Naive B cell (primary cell): ENCODE data around the gene CARS2. TPM values are rescaled to one million over a fixed set of nuclear protein-coding genes. Genes with fewer than 3 reads are reported as not detected.
A peak's percentile ranks its signal among the peaks of the same experiment; 100 is the strongest.
"Not testable (repeated sequence)": the region's sequence is repeated elsewhere in the genome, so short reads cannot be mapped to it uniquely, and the experiment has no call there.

ENCODE experiments used
- ATAC-seq, 2 donors: fragments of 150-1000 bp; cut with Tn5 transposase; 2 replicates each; pipeline ENCODE4 v1.10.0; 2021; ENCODE audit warnings: low read depth in 2 of 2, mild to moderate bottlenecking in 2 of 2, moderate library complexity in 2 of 2
- DNase-seq: peaks from one replicate; pipeline ENCODE4 v3.0.0; 2022
- H3K27ac Mint-ChIP-seq, 6 donors: one replicate each; pipeline ENCODE4 v1.8.0; 2020 to 2022; ENCODE audit warnings: mild to moderate bottlenecking in 6 of 6, mixed read lengths in 6 of 6, moderate library complexity in 5 of 6, inconsistent platforms in 2 of 6
- H3K27me3 Mint-ChIP-seq, 3 donors: one replicate each; pipeline ENCODE4 v1.8.0; 2021 to 2022; ENCODE audit warnings: mixed read lengths in 3 of 3, mild to moderate bottlenecking in 1 of 3
- H3K36me3 Mint-ChIP-seq, 2 donors: one replicate each; pipeline ENCODE4 v1.8.0; 2020 to 2022; ENCODE audit warnings: mixed read lengths in 2 of 2, inconsistent platforms in 1 of 2, mild to moderate bottlenecking in 1 of 2
- H3K4me1 Mint-ChIP-seq, 3 donors: one replicate each; pipeline ENCODE4 v1.8.0; 2020 to 2022; ENCODE audit warnings: mixed read lengths in 3 of 3, inconsistent platforms in 1 of 3, mild to moderate bottlenecking in 1 of 3, moderate library complexity in 1 of 3
- H3K4me3 Mint-ChIP-seq, 8 donors: one replicate each; pipeline ENCODE4 v1.8.0; 2020 to 2022; ENCODE audit warnings: mild to moderate bottlenecking in 8 of 8, mixed read lengths in 8 of 8, moderate library complexity in 8 of 8, inconsistent platforms in 2 of 8
- H3K9me3 Mint-ChIP-seq, 7 donors: one replicate each; pipeline ENCODE4 v1.8.0; 2020 to 2022; ENCODE audit warnings: mixed read lengths in 7 of 7, mild to moderate bottlenecking in 5 of 7, inconsistent platforms in 2 of 7, moderate library complexity in 1 of 7
- polyA plus RNA-seq, 6 donors: library from polyadenylated mRNA; unstranded; fragments of 300-500 nt; fragmentation: Illumina TruSeq; gene quantifications; one replicate each; pipeline ENCODE4 v1.2.3, GENCODE V29; 2021; ENCODE audit warnings: low read depth in 6 of 6

CARS2 gene
- polyA plus RNA-seq, 6 donors from 2014 or later = 44.4 to 69.8 (median 52.9) TPM

DNA sequence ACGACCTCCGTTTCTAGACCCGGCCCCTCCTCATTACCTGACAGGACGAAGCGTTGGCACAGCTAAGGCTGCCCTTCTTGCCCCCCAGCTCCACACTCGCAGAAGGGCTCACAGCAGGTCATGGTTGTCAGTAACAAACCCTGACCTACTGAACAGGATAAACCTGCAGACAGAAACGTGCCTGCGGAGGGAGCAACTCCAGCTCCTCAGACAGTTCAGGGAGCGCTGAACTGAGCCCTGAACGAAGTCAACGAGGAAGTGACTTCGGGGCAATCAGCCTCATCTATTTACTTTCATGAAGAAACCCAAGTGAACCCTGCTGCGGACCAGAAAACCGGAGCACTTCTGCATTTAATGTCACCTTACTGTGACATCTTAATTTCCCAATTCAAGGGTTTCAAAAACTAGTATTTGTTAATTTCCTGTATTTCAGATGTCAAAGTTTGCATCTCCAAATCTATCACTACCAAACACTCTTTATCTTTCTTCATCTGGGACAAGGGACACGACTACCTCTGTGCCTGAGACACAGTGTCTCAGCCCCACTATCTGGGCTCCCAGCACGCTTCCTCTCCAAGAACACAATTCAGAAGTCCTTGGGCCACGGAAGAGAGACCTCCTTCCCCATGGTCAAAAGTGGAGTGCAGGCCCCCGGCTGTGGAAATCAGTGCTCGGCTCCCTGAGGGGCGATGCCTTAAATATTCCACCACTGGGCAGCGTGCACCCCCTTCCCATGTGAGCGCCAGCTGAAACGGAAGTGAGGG lies 40.2 kb downstream of the CARS2 start:
- Mint-ChIP-seq H3K4me3 (peak overlapping the region; percentile 68 to 90 (median 82)), H3K27ac (peak overlapping the region; percentile 73 to 99 (median 92)), H3K27me3 (no peaks in the 10 kb centered on the region), H3K36me3 (peaks cover 25 to 30% of the 10 kb centered on the region in 2 donors), H3K4me1 (peaks cover 42 to 66% (median 53%) of the 10 kb centered on the region in 3 donors), H3K9me3 (no peaks in the 10 kb centered on the region)
- peak; percentile 72 for DNase-seq
- peak; percentile 98 to 100 for ATAC-seq

- Mint-ChIP-seq H3K27me3 (no peaks in the 10 kb centered on the region), H3K36me3 (peaks cover 31 to 35% of the 10 kb centered on the region in 2 donors), H3K27ac (peak overlapping the region in 5 of 6 donors; percentile 81 to 99 (median 93)), H3K9me3 (peaks cover 0 to 2% (median 0%) of the 10 kb centered on the region in 7 donors), H3K4me1 (peaks cover 44 to 61% (median 51%) of the 10 kb centered on the region in 3 donors), H3K4me3 (peak overlapping the region in 7 of 8 donors; percentile 68 to 90 (median 80))
- ATAC-seq (no peak), DNase-seq (no peak)
These were observed 41.2 kb downstream of the CARS2 start for GRCh38 chr13:110664673-110665072.

GRCh38 chr13:110664041-110664440 lies 41.9 kb downstream of the CARS2 start:
- Mint-ChIP-seq H3K9me3 (peaks cover 0 to 2% (median 0%) of the 10 kb centered on the region in 7 donors), H3K4me1 (peaks cover 49 to 63% (median 57%) of the 10 kb centered on the region in 3 donors), H3K27me3 (no peaks in the 10 kb centered on the region), H3K4me3 (peak overlapping the region in 7 of 8 donors; percentile 28 to 89 (median 53)), H3K27ac (peak overlapping the region in 5 of 6 donors; percentile 26 to 91 (median 66)), H3K36me3 (peaks cover 31 to 36% of the 10 kb centered on the region in 2 donors)
- DNase-seq (no peak), ATAC-seq (no peak)

DNA sequence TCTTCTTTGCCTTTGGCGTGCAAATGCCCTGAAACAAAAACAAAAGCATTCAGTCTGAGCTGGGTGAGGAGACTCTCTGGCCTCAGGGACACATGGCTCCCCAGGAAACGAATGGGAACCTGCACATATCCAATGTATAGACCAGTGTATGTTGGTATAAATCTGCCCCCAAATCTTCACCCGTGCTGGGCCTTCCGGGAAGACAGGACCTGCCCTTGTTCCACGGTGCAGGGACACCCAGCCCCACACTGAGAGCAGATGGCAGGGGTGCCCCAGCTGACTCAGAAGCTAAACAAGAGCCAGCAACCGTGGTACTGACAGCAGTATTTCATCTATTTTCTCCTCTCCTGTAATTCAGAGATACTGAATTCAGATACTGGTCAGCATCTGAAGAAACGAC lies 42.4 kb downstream of the CARS2 start:
- ATAC-seq = no peak
- peak overlapping the region in 2 of 6 donors; percentile 26 to 91 for H3K27ac Mint-ChIP-seq
- peaks cover 0 to 2% (median 0%) of the 10 kb centered on the region in 7 donors for H3K9me3 Mint-ChIP-seq
- peaks cover 31 to 36% of the 10 kb centered on the region in 2 donors for H3K36me3 Mint-ChIP-seq
- H3K27me3 Mint-ChIP-seq = no peaks in the 10 kb centered on the region
- no peak for DNase-seq
- H3K4me1 Mint-ChIP-seq = peaks cover 51 to 65% (median 62%) of the 10 kb centered on the region in 3 donors
- peak overlapping the region in 2 of 8 donors; percentile 6 to 39 for H3K4me3 Mint-ChIP-seq

DNA sequence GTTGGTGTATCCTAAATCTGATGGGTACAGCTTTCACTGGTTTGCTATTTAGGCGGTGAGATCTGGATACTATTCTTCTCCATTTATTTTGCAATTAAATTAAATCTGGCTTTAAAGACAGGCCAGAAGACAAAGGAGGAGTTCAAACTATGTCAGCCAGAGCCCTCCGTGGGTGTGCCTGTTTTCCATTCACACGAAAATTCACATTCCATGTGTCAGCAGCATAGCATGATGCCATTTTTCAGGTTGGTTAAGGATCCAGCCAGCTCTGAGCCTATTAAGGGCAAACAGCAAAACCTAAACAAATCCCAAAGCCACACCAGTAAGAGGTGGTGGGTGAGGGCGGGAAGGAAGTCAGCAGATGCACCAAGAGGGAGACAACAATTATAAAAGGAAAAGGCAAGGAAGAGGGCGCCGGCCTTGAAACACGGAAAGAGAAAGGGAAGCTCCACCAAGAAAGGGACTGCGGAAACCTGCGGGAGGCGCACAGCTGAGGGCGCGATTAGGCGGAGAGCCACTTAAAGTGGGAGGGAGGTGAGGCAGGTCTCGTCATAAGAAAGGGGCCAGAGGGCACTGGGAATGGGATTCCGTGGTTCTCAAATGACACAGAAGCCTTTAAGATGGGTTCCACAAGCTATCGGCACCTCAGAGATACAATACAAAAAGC lies 43.0 kb downstream of the CARS2 start:
- peaks cover 31 to 36% of the 10 kb centered on the region in 2 donors for H3K36me3 Mint-ChIP-seq
- peak overlapping the region in 4 of 8 donors; percentile 5 to 47 (median 34) for H3K4me3 Mint-ChIP-seq
- H3K9me3 Mint-ChIP-seq = peaks cover 0 to 2% (median 0%) of the 10 kb centered on the region in 7 donors
- H3K4me1 Mint-ChIP-seq = peaks cover 57 to 71% (median 68%) of the 10 kb centered on the region in 3 donors
- ATAC-seq = no peak
- DNase-seq = no peak
- H3K27me3 Mint-ChIP-seq = no peaks in the 10 kb centered on the region
- peak overlapping the region in 2 of 6 donors; percentile 79 to 91 for H3K27ac Mint-ChIP-seq

DNA sequence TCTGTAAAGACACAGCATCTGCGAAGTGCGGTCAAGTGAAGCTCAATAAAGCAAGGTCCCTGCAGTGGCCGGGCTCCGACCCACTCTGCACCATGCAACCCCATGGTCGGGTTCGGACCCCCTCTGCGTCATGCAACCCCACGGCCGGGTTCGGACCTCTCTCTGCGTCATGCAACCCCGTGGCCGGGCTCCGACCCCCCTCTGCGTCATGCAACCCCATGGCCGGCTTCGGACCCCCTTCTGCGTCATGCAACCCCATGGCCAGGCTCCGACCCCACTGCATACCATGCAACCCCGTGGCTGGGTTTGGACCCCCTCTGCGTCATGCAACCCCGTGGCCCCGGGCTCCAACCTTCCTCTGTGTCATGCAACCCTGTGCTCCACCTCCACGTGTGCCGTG lies 43.8 kb downstream of the CARS2 start:
- H3K36me3 Mint-ChIP-seq = peaks cover 26 to 30% of the 10 kb centered on the region in 2 donors
- H3K4me3 Mint-ChIP-seq = peak overlapping the region in 1 of 8 donors; percentile 3
- no peak for DNase-seq
- peaks cover 56 to 79% (median 72%) of the 10 kb centered on the region in 3 donors for H3K4me1 Mint-ChIP-seq
- H3K27ac Mint-ChIP-seq = peak overlapping the region in 3 of 6 donors; percentile 42 to 91 (median 62)
- no peaks in the 10 kb centered on the region for H3K27me3 Mint-ChIP-seq
- H3K9me3 Mint-ChIP-seq = peaks cover 0 to 2% (median 0%) of the 10 kb centered on the region in 7 donors
- no peak for ATAC-seq

GRCh38 chr13:110661256-110661655 lies 44.7 kb downstream of the CARS2 start:
- no peaks in the 10 kb centered on the region for H3K27me3 Mint-ChIP-seq
- H3K4me1 Mint-ChIP-seq = peaks cover 58 to 83% (median 74%) of the 10 kb centered on the region in 3 donors
- H3K27ac Mint-ChIP-seq = peak overlapping the region in 2 of 6 donors; percentile 16 to 91
- H3K36me3 Mint-ChIP-seq = peaks cover 26 to 28% of the 10 kb centered on the region in 2 donors
- ATAC-seq = no peak
- DNase-seq = no peak
- H3K9me3 Mint-ChIP-seq = peaks cover 0 to 2% (median 0%) of the 10 kb centered on the region in 7 donors
- H3K4me3 Mint-ChIP-seq = peak overlapping the region in 2 of 8 donors; percentile 24 to 53

DNA sequence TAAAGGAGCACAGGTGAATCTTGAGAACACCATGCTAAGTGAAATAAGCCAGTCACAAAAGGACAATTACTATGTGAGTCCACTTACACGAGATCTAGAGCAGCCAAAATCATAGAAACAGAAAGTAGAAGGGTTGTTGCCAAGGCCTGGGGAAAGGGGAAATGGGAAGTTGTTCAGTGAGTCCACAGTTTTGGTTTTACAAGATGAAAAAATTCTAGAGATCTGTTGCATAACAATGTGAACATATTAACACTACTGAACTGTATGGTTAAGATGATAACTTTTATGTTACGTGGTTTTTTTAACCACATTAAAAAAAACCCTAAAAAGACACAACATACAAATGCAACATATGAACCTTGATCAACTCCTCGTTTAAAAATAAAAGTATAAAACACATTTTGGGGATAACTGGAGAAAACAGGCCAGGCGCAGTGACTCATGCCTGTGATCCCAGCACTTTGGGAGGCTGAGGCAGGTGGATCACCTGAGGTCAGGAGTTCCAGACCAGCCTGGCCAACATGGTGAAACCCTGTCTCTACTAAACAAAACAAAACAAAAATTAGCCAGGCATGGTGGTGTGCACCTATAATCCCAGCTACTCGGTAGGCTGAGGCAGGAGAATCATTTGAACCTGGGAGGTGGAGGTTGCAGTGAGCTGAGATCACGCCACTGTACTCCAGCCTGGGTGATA lies 47.6 kb downstream of the CARS2 start:
- Mint-ChIP-seq H3K4me1 (peaks cover 58 to 78% (median 75%) of the 10 kb centered on the region in 3 donors), H3K4me3 (peak overlapping the region; percentile 7 to 84 (median 66)), H3K27ac (peak overlapping the region; percentile 19 to 92 (median 78)), H3K36me3 (peaks cover 22 to 28% of the 10 kb centered on the region in 2 donors)
- not testable (repeated sequence) for H3K9me3 Mint-ChIP-seq, H3K27me3 Mint-ChIP-seq
- ATAC-seq = peak; percentile 86 to 88
- DNase-seq = peak; percentile 71

DNA sequence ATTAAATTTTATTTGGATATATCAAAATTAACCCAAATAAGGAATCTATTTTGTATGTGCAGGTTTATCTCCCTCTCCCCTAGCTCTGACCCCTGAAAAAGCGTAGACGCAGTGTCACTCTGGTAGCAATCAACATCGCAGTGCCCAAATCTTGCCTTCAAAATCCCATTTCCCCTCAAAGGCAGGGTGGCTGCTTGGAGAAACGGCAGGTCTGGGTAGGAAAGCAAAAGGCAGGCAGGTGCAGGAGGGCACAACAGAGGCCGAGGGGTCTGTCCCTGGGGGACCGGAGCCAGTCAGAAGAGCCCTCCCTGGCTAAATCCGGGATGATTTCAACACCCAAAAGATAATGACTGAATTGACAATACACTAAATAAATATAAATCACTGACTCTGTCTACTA lies 48.7 kb downstream of the CARS2 start:
- H3K36me3 Mint-ChIP-seq = peaks cover 16 to 22% of the 10 kb centered on the region in 2 donors
- H3K27ac Mint-ChIP-seq = peak overlapping the region in 5 of 6 donors; percentile 60 to 91 (median 76)
- H3K9me3 Mint-ChIP-seq = peaks cover 0 to 2% (median 0%) of the 10 kb centered on the region in 7 donors
- peaks cover 58 to 78% (median 78%) of the 10 kb centered on the region in 3 donors for H3K4me1 Mint-ChIP-seq
- DNase-seq = no peak
- H3K27me3 Mint-ChIP-seq = no peaks in the 10 kb centered on the region
- ATAC-seq = no peak
- H3K4me3 Mint-ChIP-seq = peak overlapping the region in 4 of 8 donors; percentile 12 to 84 (median 26)

GRCh38 chr13:110653851-110654250 lies 52.1 kb downstream of the CARS2 start:
- no peaks in the 10 kb centered on the region for H3K27me3 Mint-ChIP-seq
- H3K4me3 Mint-ChIP-seq = peak overlapping the region in 7 of 8 donors; percentile 63 to 88 (median 70)
- no peaks in the 10 kb centered on the region for H3K9me3 Mint-ChIP-seq
- peak overlapping the region in 4 of 6 donors; percentile 36 to 85 (median 74) for H3K27ac Mint-ChIP-seq
- no peak for DNase-seq
- no peak for ATAC-seq
- H3K36me3 Mint-ChIP-seq = peaks cover 7% of the 10 kb centered on the region in 2 donors
- peaks cover 53 to 86% (median 80%) of the 10 kb centered on the region in 3 donors for H3K4me1 Mint-ChIP-seq

GRCh38 chr13:110653271-110653670 lies 52.6 kb downstream of the CARS2 start:
- H3K27ac Mint-ChIP-seq = peak overlapping the region; percentile 76 to 90 (median 86)
- H3K9me3 Mint-ChIP-seq = no peaks in the 10 kb centered on the region
- H3K36me3 Mint-ChIP-seq = peaks cover 7% of the 10 kb centered on the region in 2 donors
- H3K27me3 Mint-ChIP-seq = no peaks in the 10 kb centered on the region
- peaks cover 51 to 82% (median 74%) of the 10 kb centered on the region in 3 donors for H3K4me1 Mint-ChIP-seq
- peak; percentile 57 to 59 for ATAC-seq
- peak overlapping the region; percentile 54 to 91 (median 76) for H3K4me3 Mint-ChIP-seq
- DNase-seq = peak; percentile 47

GRCh38 chr13:110652764-110653163 lies 53.2 kb downstream of the CARS2 start:
- peaks cover 7% of the 10 kb centered on the region in 2 donors for H3K36me3 Mint-ChIP-seq
- ATAC-seq (peak; percentile 35 to 40), DNase-seq (no peak)
- peak overlapping the region in 5 of 8 donors; percentile 63 to 88 (median 70) for H3K4me3 Mint-ChIP-seq
- H3K27me3 Mint-ChIP-seq = no peaks in the 10 kb centered on the region
- peak overlapping the region; percentile 21 to 90 (median 80) for H3K27ac Mint-ChIP-seq
- no peaks in the 10 kb centered on the region for H3K9me3 Mint-ChIP-seq
- H3K4me1 Mint-ChIP-seq = peaks cover 46 to 82% (median 70%) of the 10 kb centered on the region in 3 donors
